Fibroblast of lung (primary cell): ENCODE results near the gene NTMT1. TPM values are rescaled to one million over a fixed set of nuclear protein-coding genes. Genes with fewer than 3 reads are reported as not detected.
A peak's percentile ranks its signal among the peaks of the same experiment; 100 is the strongest.

Experiments used
- DNase-seq, 2 donors: peaks; one replicate each; pipeline versions ENCODE4 v3.0.0 to v3.0.0-alpha.2; 2010; ENCODE audit warnings: low read depth in 2 of 2
- H2AFZ ChIP-seq: 2 replicates; pipeline ENCODE4 v1.5.1; 2012; ENCODE audit warnings: low read length, control low read depth, inconsistent platforms
- H3K27ac ChIP-seq: 2 replicates; pipeline ENCODE4 v1.5.1; 2011; ENCODE audit warnings: low read length, control low read depth; ENCODE audit not compliant: insufficient read depth
- H3K27me3 ChIP-seq: 2 replicates; pipeline ENCODE4 v1.5.1; 2011; ENCODE audit warnings: mild to moderate bottlenecking, low read length; ENCODE audit not compliant: control insufficient read depth, insufficient read depth
- H3K36me3 ChIP-seq: 2 replicates; pipeline ENCODE4 v1.5.1; 2011; ENCODE audit warnings: low read length; ENCODE audit not compliant: control insufficient read depth, insufficient read depth
- H3K4me1 ChIP-seq: 2 replicates; pipeline ENCODE4 v1.5.1; 2011; ENCODE audit warnings: low read length; ENCODE audit not compliant: control insufficient read depth, insufficient read depth; ENCODE audit errors: extremely low read depth
- H3K4me2 ChIP-seq: 2 replicates; pipeline ENCODE4 v1.5.1; 2011; ENCODE audit warnings: low read length, control low read depth; ENCODE audit not compliant: insufficient read depth; ENCODE audit errors: extremely low read depth
- H3K4me3 ChIP-seq, 4 experiments: fragments of 200-600 bp in 1 of 4; sonication (generic) in 1 of 4; replicated peaks in 1 of 4; 2 replicates each; pipeline ENCODE4 v1.5.1; 2011 to 2016; ENCODE audit warnings: low read length in 4 of 4, low read depth in 3 of 4, mild to moderate bottlenecking in 3 of 4, control low read depth in 2 of 4, inconsistent platforms in 1 of 4, mixed read lengths in 1 of 4; ENCODE audit not compliant: insufficient read depth in 1 of 4; ENCODE audit errors: control extremely low read depth in 1 of 4
- H3K79me2 ChIP-seq: 2 replicates; pipeline ENCODE4 v1.5.1; 2012; ENCODE audit warnings: mild to moderate bottlenecking, low read length, inconsistent platforms; ENCODE audit not compliant: control insufficient read depth, insufficient read depth
- H3K9ac ChIP-seq: 2 replicates; pipeline ENCODE4 v1.5.1; 2011; ENCODE audit warnings: mild to moderate bottlenecking, low read length, control low read depth; ENCODE audit not compliant: insufficient read depth
- H3K9me3 ChIP-seq: 2 replicates; pipeline ENCODE4 v1.5.1; 2012; ENCODE audit warnings: low read depth, low read length; ENCODE audit not compliant: control insufficient read depth, insufficient read depth
- H4K20me1 ChIP-seq: 2 replicates; pipeline ENCODE4 v1.5.1; 2011; ENCODE audit warnings: low read length; ENCODE audit not compliant: control insufficient read depth, insufficient read depth; ENCODE audit errors: extremely low read depth
- EZH2 ChIP-seq: IDR thresholded peaks from 2 replicates; pipeline ENCODE4 v1.5.1; 2012; ENCODE audit warnings: low read length, control low read depth, mild to moderate bottlenecking; ENCODE audit errors: missing control alignments
- polyA plus RNA-seq, 2 donors: library from polyadenylated mRNA; depleted of rRNA in 1 of 2; stranded (reverse) in 1 of 2; unstranded in 1 of 2; fragments of >200 nt; gene quantifications; 2 replicates each; pipeline ENCODE4 v1.2.1, GENCODE V29; 2011 to 2012; ENCODE audit warnings: missing spikeins in 1 of 2
- total RNA-seq: library from RNA; depleted of rRNA; stranded (reverse); fragments of >200 nt; gene quantifications from 2 replicates; pipeline ENCODE4 v1.2.1, GENCODE V29; 2014
- TF ChIP-seq, protein P1 (sequence below), 2 donors: IDR thresholded peaks in 1 of 2; conservative IDR thresholded peaks in 1 of 2; 1 replicate in 1 of 2; 2 replicates in 1 of 2; pipeline ENCODE4 v1.5.1; 2011 to 2012; ENCODE audit warnings: low read length in 2 of 2, control low read depth in 1 of 2, inconsistent platforms in 1 of 2, low read depth in 1 of 2, mild to moderate bottlenecking in 1 of 2

The NTMT1 gene
- total and polyA plus RNA-seq, 2 donors (not counting 1 experiment from before 2014, with no cell fraction given): 34.2 to 51.9 TPM

DNA sequence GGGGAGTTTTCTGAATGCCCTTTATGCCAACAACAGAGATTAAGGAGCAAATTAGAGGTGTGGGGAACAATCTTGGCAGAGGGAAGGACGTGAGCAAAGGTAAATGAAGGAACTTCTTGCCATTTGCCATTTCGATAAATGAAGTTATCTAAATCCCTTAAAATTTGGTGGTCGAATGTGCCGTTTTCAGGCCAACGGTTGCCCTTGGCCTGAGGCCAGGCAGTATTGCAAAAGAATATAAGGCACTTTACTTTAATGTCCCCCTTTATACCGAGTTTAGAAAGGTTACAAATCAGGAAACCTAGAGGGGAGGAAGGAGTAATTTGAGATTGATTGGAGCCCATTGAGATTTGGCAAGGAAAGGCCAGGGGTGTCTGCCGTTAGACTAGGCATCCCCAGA, 31.3 kb upstream of the NTMT1 start:
- no peak overlapping the region for H3K9ac ChIP-seq
- no peak for DNase-seq
- no peaks in the 10 kb centered on the region for H3K36me3 ChIP-seq
- no peaks in the 10 kb centered on the region for H3K9me3 ChIP-seq
- TF ChIP-seq EZH2: no peak
- TF ChIP-seq, protein P1, sequence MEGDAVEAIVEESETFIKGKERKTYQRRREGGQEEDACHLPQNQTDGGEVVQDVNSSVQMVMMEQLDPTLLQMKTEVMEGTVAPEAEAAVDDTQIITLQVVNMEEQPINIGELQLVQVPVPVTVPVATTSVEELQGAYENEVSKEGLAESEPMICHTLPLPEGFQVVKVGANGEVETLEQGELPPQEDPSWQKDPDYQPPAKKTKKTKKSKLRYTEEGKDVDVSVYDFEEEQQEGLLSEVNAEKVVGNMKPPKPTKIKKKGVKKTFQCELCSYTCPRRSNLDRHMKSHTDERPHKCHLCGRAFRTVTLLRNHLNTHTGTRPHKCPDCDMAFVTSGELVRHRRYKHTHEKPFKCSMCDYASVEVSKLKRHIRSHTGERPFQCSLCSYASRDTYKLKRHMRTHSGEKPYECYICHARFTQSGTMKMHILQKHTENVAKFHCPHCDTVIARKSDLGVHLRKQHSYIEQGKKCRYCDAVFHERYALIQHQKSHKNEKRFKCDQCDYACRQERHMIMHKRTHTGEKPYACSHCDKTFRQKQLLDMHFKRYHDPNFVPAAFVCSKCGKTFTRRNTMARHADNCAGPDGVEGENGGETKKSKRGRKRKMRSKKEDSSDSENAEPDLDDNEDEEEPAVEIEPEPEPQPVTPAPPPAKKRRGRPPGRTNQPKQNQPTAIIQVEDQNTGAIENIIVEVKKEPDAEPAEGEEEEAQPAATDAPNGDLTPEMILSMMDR (conservative IDR thresholded peaks at IDR 0.05 in 1 of 2, IDR thresholded peaks at IDR 0.05 in 1 of 2; ENCODE audit: low read depth in 1 of 2, low read length in 2 of 2): no peak
- no peak overlapping the region for H3K4me3 ChIP-seq
- no peaks in the 10 kb centered on the region for H4K20me1 ChIP-seq
- no peaks in the 10 kb centered on the region for H3K27me3 ChIP-seq
- H3K4me2 ChIP-seq: no peak overlapping the region
- H3K4me1 ChIP-seq: peaks cover 16% of the 10 kb centered on the region
- no peaks in the 10 kb centered on the region for H3K79me2 ChIP-seq
- no peak overlapping the region for H3K27ac ChIP-seq
- no peak overlapping the region for H2AFZ ChIP-seq

DNA sequence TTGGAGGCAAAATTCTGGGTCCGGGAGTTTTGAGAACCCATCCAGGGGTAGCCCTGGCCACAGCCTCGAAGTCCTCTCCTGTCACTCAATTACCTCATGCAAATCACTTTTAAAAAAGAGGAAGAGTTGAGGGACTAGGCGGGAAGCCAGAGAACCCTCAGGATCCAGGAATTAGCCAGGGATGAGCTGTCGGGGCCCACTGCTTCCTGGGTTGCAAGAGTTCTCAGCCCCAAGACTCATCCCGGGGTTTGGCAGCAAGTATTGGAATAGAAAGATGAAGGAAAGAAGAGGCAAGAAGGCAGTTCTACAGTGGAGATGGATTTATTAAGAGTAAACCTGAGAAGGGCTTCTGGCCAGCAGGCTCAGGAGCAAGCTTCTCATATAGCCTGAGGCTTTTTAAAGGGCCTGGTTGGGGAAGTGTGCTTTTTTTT, 30.6 kb upstream of the NTMT1 start:
- no peak overlapping the region for H3K27ac ChIP-seq
- peak overlapping the region; percentile 32 for H3K4me2 ChIP-seq
- H3K9me3 ChIP-seq: no peaks in the 10 kb centered on the region

DNA sequence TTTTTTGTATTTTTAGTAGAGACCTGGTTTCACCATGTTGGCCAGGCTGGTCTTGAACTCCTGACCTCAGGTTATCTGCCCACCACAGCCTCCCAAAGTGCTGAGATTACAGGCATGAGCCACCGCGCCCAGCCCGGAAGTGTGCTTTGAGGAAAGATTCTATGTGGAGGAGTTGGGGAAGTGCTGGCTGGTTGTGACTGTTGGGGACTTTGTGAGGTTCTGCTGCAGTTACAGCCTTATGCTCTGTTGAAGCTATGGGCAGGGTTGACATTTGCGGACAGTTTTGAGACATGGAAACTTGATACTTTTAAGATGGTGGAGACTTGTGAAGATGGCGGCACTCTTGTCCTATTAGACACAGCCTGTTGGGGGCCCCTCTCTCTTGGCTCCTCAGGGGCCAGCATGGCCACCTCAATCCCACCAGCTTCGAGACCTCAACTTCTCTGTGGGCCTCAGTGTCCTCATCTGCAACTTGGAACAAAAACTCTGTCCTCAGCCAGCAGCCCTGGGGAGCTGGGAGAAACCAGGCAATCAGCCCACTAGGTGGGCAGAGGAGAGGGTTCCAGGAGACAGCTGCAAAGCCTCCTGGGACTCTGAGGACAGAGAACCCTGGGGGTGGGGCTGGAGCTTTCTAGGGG, 29.9 kb upstream of the NTMT1 start:
- H3K4me2 ChIP-seq: peak overlapping the region; percentile 81
- H3K79me2 ChIP-seq: no peaks in the 10 kb centered on the region
- H3K36me3 ChIP-seq: no peaks in the 10 kb centered on the region
- H3K27me3 ChIP-seq: no peaks in the 10 kb centered on the region
- no peak overlapping the region for H3K27ac ChIP-seq
- no peak overlapping the region for H2AFZ ChIP-seq
- no peak overlapping the region for H3K9ac ChIP-seq
- H3K9me3 ChIP-seq: no peaks in the 10 kb centered on the region
- H4K20me1 ChIP-seq: no peaks in the 10 kb centered on the region
- H3K4me1 ChIP-seq: peaks cover 16% of the 10 kb centered on the region
- no peak for DNase-seq
- H3K4me3 ChIP-seq: no peak overlapping the region
- TF ChIP-seq, protein P1 (conservative IDR thresholded peaks at IDR 0.05 in 1 of 2, IDR thresholded peaks at IDR 0.05 in 1 of 2; ENCODE audit: low read depth in 1 of 2, low read length in 2 of 2): no peak
- TF ChIP-seq EZH2: no peak

More for the DNA sequence above, 30.6 kb upstream of the NTMT1 start:
- Histone ChIP-seq H3K9ac (no peak overlapping the region), H3K36me3 (no peaks in the 10 kb centered on the region), H3K79me2 (no peaks in the 10 kb centered on the region), H2AFZ (no peak overlapping the region), H3K27me3 (no peaks in the 10 kb centered on the region), H3K4me3 (no peak overlapping the region), H4K20me1 (no peaks in the 10 kb centered on the region), H3K4me1 (peaks cover 16% of the 10 kb centered on the region)
- peak in 1 of 2 donors; percentile 61 for DNase-seq
- TF ChIP-seq, protein P1 (conservative IDR thresholded peaks at IDR 0.05 in 1 of 2, IDR thresholded peaks at IDR 0.05 in 1 of 2; ENCODE audit: low read depth in 1 of 2, low read length in 2 of 2): no peak
- TF ChIP-seq EZH2: no peak
